Endodermal cell (in vitro differentiated cells): ENCODE data around the gene RNASE2. TPM values are rescaled to one million over a fixed set of nuclear protein-coding genes. Genes with fewer than 3 reads are reported as not detected.
A peak's percentile ranks its signal among the peaks of the same experiment; 100 is the strongest.

Experiments
- DNase-seq: peaks from one replicate; pipeline ENCODE4 v3.0.0-alpha.2; 2017
- H3K27ac ChIP-seq: 2 replicates; pipeline ENCODE4 v1.5.1; 2013; ENCODE audit warnings: mild to moderate bottlenecking, low read depth, low read length, moderate library complexity
- H3K27me3 ChIP-seq: 2 replicates; pipeline ENCODE4 v1.6.1; 2013; ENCODE audit warnings: mild to moderate bottlenecking, low read length, moderate library complexity; ENCODE audit not compliant: insufficient read depth, control insufficient read depth, poor library complexity, severe bottlenecking
- H3K36me3 ChIP-seq: 2 replicates; pipeline ENCODE4 v1.7.0; 2013; ENCODE audit warnings: mild to moderate bottlenecking, low read length, moderate library complexity; ENCODE audit not compliant: control insufficient read depth, insufficient read depth
- H3K4me1 ChIP-seq: one replicate; pipeline ENCODE4 v1.7.0; 2013; ENCODE audit warnings: low read length; ENCODE audit not compliant: control insufficient read depth, insufficient read depth
- H3K4me3 ChIP-seq: 2 replicates; pipeline ENCODE4 v1.5.1; 2013; ENCODE audit warnings: mild to moderate bottlenecking, low read length, moderate library complexity
- H3K9ac ChIP-seq: 2 replicates; pipeline ENCODE4 v1.6.1; 2013; ENCODE audit warnings: mild to moderate bottlenecking, low read length, moderate library complexity; ENCODE audit not compliant: poor library complexity, severe bottlenecking; ENCODE audit errors: extremely low read depth
- H3K9me3 ChIP-seq: 2 replicates; pipeline ENCODE4 v1.6.1; 2013; ENCODE audit warnings: mild to moderate bottlenecking, low read length, moderate library complexity; ENCODE audit not compliant: control insufficient read depth
- H3K27ac Mint-ChIP-seq: 2 replicates; pipeline ENCODE4 v1.8.0; 2020; ENCODE audit warnings: mixed read lengths
- H3K27me3 Mint-ChIP-seq: 2 replicates; pipeline ENCODE4 v1.8.0; 2021; ENCODE audit warnings: mild to moderate bottlenecking, mixed read lengths; ENCODE audit not compliant: insufficient read depth
- H3K36me3 Mint-ChIP-seq: 2 replicates; pipeline ENCODE4 v1.8.0; 2020; ENCODE audit warnings: low read depth, mixed read lengths
- H3K4me1 Mint-ChIP-seq: 2 replicates; pipeline ENCODE4 v1.8.0; 2020; ENCODE audit warnings: mixed read lengths
- H3K4me3 Mint-ChIP-seq: 2 replicates; pipeline ENCODE4 v1.8.0; 2020; ENCODE audit warnings: mild to moderate bottlenecking, moderate library complexity, mixed read lengths
- H3K9me3 Mint-ChIP-seq: 2 replicates; pipeline ENCODE4 v1.8.0; 2020; ENCODE audit warnings: mild to moderate bottlenecking, mixed read lengths
- WGBS, 2 experiments: methylation state at CpG; one replicate each; pipeline versions ENCODE4 v1.1.5 to v1.1.7; 2013; ENCODE audit warnings: missing lambda C conversion rate in 2 of 2, mixed read lengths in 1 of 2; ENCODE audit not compliant: insufficient coverage in 1 of 2, insufficient read length in 1 of 2; 5-methylcytosine and 5-hydroxymethylcytosine counted together
- total RNA-seq, 2 donors: library from RNA; stranded (reverse); fragmentation: NEBNext Ultra II Directional in 1 of 2; extraction: Animal tissue kit (Norgen Biotek cat#: 25700) in 1 of 2; gene quantifications; 2 replicates in 1 of 2; 3 replicates in 1 of 2; pipeline ENCODE4 v1.2.1, GENCODE V29; 2021
- TF ChIP-seq, protein P1 (sequence below): fragments of 200-600 bp; sonication (generic); conservative IDR thresholded peaks from 2 replicates; pipeline ENCODE4 v1.5.0; 2021; ENCODE audit warnings: antibody characterized with exemption, mild to moderate bottlenecking

RNASE2 gene
- total RNA-seq, 2 donors from 2014 or later: not detected

- H3K4me1 ChIP-seq: peaks cover 4% of the 10 kb centered on the region
- 96 to 97% methylated on average over 10 to 14 of the region's 14 CpGs for WGBS, 2 experiments
- H3K27ac ChIP-seq: no peak overlapping the region
- Mint-ChIP-seq H3K27me3 (no peaks in the 10 kb centered on the region), H3K27ac (no peak overlapping the region), H3K9me3 (no peaks in the 10 kb centered on the region), H3K36me3 (peaks cover 44% of the 10 kb centered on the region), H3K4me3 (no peak overlapping the region), H3K4me1 (peaks cover 16% of the 10 kb centered on the region)
- TF ChIP-seq, protein P1, sequence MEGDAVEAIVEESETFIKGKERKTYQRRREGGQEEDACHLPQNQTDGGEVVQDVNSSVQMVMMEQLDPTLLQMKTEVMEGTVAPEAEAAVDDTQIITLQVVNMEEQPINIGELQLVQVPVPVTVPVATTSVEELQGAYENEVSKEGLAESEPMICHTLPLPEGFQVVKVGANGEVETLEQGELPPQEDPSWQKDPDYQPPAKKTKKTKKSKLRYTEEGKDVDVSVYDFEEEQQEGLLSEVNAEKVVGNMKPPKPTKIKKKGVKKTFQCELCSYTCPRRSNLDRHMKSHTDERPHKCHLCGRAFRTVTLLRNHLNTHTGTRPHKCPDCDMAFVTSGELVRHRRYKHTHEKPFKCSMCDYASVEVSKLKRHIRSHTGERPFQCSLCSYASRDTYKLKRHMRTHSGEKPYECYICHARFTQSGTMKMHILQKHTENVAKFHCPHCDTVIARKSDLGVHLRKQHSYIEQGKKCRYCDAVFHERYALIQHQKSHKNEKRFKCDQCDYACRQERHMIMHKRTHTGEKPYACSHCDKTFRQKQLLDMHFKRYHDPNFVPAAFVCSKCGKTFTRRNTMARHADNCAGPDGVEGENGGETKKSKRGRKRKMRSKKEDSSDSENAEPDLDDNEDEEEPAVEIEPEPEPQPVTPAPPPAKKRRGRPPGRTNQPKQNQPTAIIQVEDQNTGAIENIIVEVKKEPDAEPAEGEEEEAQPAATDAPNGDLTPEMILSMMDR: no peak
- no peaks in the 10 kb centered on the region for H3K9me3 ChIP-seq
- peaks cover 59% of the 10 kb centered on the region for H3K36me3 ChIP-seq
- no peak overlapping the region for H3K4me3 ChIP-seq
- H3K9ac ChIP-seq: no peak overlapping the region
- peak; percentile 35 for DNase-seq
- no peaks in the 10 kb centered on the region for H3K27me3 ChIP-seq
Observed at GRCh38 chr14:20996521-20996920, 41.2 kb downstream of the RNASE2 start.

DNA sequence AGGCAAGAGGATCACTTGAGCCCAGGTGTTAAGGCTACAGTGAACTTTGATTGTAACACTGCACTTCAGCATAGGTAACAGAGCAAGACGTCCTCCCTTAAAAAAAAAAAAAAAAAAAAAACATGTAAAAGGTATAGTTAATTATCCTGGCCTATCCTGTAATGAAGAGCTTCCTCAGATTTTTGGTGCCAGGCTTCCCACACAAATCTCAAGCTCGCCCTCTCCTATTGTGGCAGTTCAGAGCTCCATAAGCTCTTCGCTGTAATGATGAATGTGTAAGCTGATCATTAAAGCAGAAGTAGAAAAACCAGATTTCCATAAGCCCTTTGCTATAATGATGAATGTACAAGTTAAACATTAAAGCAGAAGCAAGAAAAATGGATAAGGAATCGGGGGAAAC lies 41.8 kb downstream of the RNASE2 start:
- Histone ChIP-seq H3K27me3 (no peaks in the 10 kb centered on the region), H3K4me3 (no peak overlapping the region), H3K27ac (no peak overlapping the region), H3K9me3 (no peaks in the 10 kb centered on the region), H3K4me1 (peaks cover 4% of the 10 kb centered on the region), H3K9ac (no peak overlapping the region), H3K36me3 (peaks cover 53% of the 10 kb centered on the region)
- Mint-ChIP-seq H3K27ac (no peak overlapping the region), H3K9me3 (no peaks in the 10 kb centered on the region), H3K27me3 (no peaks in the 10 kb centered on the region), H3K36me3 (peaks cover 41% of the 10 kb centered on the region), H3K4me1 (peaks cover 21% of the 10 kb centered on the region), H3K4me3 (no peak overlapping the region)
- no peak for DNase-seq
- TF ChIP-seq, protein P1: no peak
- 84 to 90% methylated on average over 2 to 3 of the region's 4 CpGs for WGBS, 2 experiments

DNA sequence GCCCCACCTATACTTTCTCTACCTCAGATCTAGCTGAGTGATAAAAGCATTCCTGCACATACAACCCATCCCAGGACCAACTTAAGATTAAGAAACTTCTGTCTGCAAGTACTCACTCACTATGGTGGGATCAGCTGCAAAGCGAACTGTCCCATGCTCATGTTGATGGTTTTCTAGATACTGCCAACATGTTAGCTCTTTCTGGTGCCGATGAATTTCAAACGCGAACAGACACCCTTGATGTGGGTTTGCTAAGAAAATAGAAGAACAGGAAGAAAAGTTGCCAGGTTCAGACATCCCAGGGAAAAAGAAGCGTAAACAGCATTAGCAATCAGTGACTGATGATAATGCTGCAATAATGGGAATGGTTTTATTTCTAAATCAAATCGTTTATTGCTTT lies 42.3 kb downstream of the RNASE2 start:
- no peak overlapping the region for H3K9ac ChIP-seq
- Mint-ChIP-seq H3K36me3 (peaks cover 36% of the 10 kb centered on the region), H3K27ac (no peak overlapping the region), H3K4me1 (peaks cover 25% of the 10 kb centered on the region), H3K9me3 (no peaks in the 10 kb centered on the region), H3K4me3 (no peak overlapping the region), H3K27me3 (no peaks in the 10 kb centered on the region)
- WGBS, 2 experiments: 93% methylated on average over 5 of the region's 6 CpGs
- peak; percentile 22 for DNase-seq
- H3K36me3 ChIP-seq: peaks cover 49% of the 10 kb centered on the region
- no peak overlapping the region for H3K27ac ChIP-seq
- H3K4me3 ChIP-seq: no peak overlapping the region
- no peaks in the 10 kb centered on the region for H3K27me3 ChIP-seq
- H3K4me1 ChIP-seq: peaks cover 4% of the 10 kb centered on the region
- TF ChIP-seq, protein P1: no peak
- H3K9me3 ChIP-seq: no peaks in the 10 kb centered on the region
